Fibroblast of skin of scalp (primary cell): ENCODE results near the gene USP48.
A peak's percentile ranks its signal among the peaks of the same experiment; 100 is the strongest.
"Not testable (repeated sequence)": the region's sequence is repeated elsewhere in the genome, so short reads cannot be mapped to it uniquely, and the experiment has no call there.

ENCODE experiments used
- DNase-seq: peaks from one replicate; pipeline ENCODE4 v3.0.0-alpha.2; 2013

USP48 gene

DNA sequence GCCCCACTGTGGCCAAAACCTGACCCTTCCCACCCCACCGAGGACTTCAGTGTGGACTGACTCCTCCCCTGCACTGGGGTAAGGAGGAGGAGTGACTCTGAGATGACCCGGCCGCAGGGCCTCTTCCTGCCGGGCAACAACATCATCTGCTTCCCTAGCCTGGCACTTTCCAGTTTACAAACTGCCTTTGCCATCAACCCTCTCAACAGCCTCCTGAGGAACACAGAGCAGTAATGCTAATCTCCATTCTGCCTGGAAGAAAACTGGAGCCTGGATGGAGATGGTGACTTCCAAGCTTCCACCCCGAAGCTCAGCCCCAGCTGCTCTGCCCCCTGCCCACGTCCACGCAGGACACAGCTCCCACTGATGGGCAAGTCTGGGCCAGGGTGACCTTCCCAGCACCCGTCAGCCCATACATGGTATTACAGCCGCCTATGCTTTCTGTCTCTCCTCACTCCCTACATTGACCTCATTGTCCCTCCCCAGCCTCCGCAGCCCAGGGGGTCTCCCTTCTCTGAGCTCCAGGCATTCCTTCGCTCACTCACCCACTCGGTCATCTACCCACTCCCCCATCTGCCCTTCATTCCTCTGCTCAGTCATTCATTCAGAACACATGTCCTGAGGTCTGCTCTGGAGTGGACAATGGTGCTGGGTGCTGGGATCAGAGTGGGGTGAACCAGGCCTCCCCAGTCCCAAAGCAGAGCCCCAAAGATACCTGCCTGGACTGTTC, 148.0 kb downstream of the USP48 start:
- no peak for DNase-seq

- DNase-seq, result no peak
These were observed 148.8 kb downstream of the USP48 start for GRCh38 chr1:21633992-21634805.

DNA sequence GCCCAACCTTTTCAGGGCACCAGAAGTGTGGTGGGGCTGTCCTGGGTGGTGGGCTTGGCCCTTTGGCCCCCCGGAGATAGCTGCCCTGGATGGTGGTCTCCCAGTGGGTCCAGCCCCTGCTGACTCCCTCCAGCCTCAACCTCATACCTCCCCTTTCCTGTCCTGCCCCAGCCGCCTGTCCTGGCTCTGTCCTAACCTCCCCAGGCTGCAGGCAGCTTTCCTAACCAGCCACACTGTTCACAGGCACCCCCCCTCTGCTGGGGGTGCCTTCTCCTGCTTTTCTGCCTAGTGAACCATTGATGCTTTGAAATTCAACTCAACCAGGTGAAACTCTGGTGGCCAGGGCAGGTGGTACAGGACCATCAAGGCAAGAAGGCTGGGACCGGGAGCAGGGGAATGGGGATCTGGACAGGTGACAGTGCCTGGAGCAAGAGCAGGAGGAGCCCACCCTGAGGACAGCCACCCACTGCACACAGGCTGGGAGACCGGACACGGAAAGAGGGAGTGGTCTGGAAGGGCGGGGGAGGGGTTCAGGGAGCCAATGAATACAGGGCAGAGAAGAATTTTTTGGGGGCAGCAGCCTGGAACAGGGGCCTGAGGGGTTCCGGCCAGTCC, 149.7 kb downstream of the USP48 start:
- no peak for DNase-seq

DNA sequence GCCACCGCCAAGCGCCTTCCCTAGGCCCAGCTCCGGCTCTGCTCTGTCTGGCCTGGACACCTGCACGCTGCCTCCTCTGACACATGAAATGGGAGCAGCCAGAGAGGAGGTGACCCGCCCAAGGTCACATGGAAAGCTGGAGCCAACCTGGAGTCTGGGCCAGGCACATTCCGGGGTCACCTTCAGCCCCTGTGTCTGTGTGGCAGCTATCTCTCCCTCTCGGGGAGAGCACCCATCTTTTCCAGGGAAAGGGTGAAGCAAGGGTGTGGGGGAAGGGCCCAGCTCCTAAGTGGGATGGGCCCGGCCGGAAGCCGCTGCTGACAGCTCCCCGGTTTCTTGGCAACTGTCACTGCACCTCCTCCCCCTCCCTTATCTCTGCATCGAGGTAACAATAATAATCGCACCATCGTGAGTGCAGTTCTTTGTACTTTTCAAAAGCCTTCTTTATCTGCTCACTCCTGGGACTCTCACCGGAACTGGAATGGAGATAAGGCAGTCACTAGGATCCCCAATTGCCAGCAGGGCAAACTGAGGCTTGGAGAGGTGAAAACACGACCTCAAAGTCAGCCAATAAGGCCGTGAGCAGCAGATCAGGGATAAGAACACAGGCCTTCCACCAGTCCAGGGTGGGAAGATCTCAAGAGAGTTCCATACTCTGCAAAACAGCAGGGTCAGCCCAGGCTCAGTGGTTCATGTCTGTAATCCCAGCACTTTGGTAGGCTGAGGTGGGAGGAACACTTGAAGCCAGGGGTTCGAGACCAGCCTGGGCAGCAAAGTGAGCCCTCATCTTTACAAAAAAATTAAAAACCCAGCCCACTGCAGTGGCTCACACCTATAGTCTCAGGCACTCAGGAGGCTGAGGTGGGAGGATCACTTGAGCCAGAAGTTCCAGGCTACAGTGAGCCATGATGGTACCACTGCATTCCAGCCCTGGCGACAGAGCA, 150.7 kb downstream of the USP48 start:
- no peak for DNase-seq

DNA sequence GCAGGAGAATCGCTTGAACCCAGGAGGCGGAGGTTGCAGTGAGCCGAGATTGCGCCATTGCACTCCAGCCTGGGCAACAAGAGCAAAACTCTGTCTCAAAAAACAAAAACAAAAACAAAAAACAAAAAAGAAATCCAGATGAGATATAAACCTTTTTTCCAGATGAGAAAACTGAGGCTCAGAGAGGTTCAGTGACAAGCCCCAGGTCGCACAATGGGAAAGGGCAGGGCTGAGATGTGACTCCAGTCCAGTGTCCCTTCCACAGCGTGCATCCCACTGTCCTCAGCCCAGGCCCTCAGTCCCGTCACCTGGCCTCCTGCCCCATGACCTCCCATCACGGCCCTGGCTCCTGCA, 151.4 kb downstream of the USP48 start:
- DNase-seq, result not testable (repeated sequence)

GRCh38 chr1:21630571-21631343, 152.2 kb downstream of the USP48 start:
- DNase-seq, result peak; percentile 37

DNA sequence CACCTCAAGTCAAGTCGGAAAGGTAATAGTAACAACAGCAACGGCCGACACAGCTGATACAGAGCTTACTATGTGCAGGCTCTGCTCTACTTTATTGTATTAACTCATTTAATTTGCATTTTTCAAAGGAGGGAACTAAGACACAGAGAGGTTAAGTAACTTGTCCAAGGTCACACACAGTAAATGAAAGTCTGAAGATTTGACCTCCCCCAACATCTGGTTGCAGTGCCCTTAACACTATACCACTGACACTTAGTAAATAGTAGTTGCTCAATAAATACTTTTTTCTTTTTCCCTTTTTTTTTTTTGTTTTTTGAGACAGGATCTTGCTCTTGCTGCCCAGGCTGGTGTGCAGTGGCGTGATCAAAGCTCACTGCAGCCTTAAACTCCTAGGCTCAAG, 153.0 kb downstream of the USP48 start:
- no peak for DNase-seq

- no peak for DNase-seq
These were observed 154.1 kb downstream of the USP48 start for GRCh38 chr1:21628798-21629393.
